Progenitor cell of endocrine pancreas (in vitro differentiated cells): ENCODE measurements around the gene NTPCR. TPM values are rescaled to one million over a fixed set of nuclear protein-coding genes. Genes with fewer than 3 reads are reported as not detected.
A peak's percentile ranks its signal among the peaks of the same experiment; 100 is the strongest.

Experiments
- DNase-seq: peaks from one replicate; pipeline ENCODE4 v3.0.0; 2021; ENCODE audit warnings: low spot score; ENCODE audit not compliant: unreplicated experiment
- H3K27ac Mint-ChIP-seq: 2 replicates; pipeline ENCODE4 v1.8.0; 2021; ENCODE audit warnings: mild to moderate bottlenecking, moderate library complexity, mixed read lengths
- H3K27me3 Mint-ChIP-seq: 2 replicates; pipeline ENCODE4 v1.8.0; 2021; ENCODE audit warnings: mixed read lengths
- H3K36me3 Mint-ChIP-seq: 2 replicates; pipeline ENCODE4 v1.8.0; 2022; ENCODE audit warnings: mixed read lengths; ENCODE audit not compliant: insufficient read depth
- H3K4me1 Mint-ChIP-seq: 2 replicates; pipeline ENCODE4 v1.8.0; 2021; ENCODE audit warnings: low read depth, mixed read lengths
- H3K4me3 Mint-ChIP-seq: 2 replicates; pipeline ENCODE4 v1.8.0; 2021; ENCODE audit warnings: low read depth, mild to moderate bottlenecking, moderate library complexity, mixed read lengths
- H3K9me3 Mint-ChIP-seq: 2 replicates; pipeline ENCODE4 v1.8.0; 2021; ENCODE audit warnings: low read depth, mixed read lengths
- total RNA-seq: library from RNA; stranded (reverse); gene quantifications from 2 replicates; pipeline ENCODE4 v1.2.1, GENCODE V29; 2021
- TF ChIP-seq, protein P1 (sequence below): fragments of 200-600 bp; sonication (generic); IDR thresholded peaks from one replicate; pipeline ENCODE4 v1.5.0; 2021; ENCODE audit warnings: antibody characterized with exemption, mild to moderate bottlenecking; ENCODE audit not compliant: unreplicated experiment

NTPCR gene
- total RNA-seq, 1 donor from 2014 or later = 59.0 TPM

GRCh38 chr1:233016798-233017197, 66.4 kb downstream of the NTPCR start:
- Mint-ChIP-seq H3K36me3 (peaks cover 19% of the 10 kb centered on the region), H3K27ac (no peak overlapping the region)

DNA sequence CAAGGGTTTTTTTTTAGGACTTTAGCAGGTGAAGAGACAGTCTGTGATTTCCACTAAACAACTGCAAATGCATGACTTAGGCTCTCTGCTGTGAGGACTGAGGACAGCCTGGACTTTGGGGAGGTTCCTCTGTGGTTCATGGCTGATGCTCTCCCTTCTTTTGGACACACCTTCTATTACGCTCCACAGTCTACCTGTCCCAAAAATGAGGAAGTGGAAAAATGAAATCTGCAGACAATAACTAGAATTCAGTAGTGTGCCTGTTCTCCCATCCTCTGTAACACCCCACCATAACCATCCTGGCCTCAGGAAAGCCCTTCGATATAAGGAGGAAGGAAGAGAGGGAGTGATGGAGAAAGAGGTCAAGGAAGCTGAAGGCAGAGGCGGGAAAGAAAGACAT, 68.7 kb downstream of the NTPCR start:
- Mint-ChIP-seq H3K4me1 (peaks cover 32% of the 10 kb centered on the region), H3K27me3 (peaks cover 3% of the 10 kb centered on the region), H3K9me3 (no peaks in the 10 kb centered on the region), H3K4me3 (no peak overlapping the region), H3K36me3 (peaks cover 7% of the 10 kb centered on the region), H3K27ac (no peak overlapping the region)
- DNase-seq = no peak
- TF ChIP-seq, protein P1, sequence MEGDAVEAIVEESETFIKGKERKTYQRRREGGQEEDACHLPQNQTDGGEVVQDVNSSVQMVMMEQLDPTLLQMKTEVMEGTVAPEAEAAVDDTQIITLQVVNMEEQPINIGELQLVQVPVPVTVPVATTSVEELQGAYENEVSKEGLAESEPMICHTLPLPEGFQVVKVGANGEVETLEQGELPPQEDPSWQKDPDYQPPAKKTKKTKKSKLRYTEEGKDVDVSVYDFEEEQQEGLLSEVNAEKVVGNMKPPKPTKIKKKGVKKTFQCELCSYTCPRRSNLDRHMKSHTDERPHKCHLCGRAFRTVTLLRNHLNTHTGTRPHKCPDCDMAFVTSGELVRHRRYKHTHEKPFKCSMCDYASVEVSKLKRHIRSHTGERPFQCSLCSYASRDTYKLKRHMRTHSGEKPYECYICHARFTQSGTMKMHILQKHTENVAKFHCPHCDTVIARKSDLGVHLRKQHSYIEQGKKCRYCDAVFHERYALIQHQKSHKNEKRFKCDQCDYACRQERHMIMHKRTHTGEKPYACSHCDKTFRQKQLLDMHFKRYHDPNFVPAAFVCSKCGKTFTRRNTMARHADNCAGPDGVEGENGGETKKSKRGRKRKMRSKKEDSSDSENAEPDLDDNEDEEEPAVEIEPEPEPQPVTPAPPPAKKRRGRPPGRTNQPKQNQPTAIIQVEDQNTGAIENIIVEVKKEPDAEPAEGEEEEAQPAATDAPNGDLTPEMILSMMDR = no peak

More at GRCh38 chr1:233016798-233017197, 66.4 kb downstream of the NTPCR start:
- Mint-ChIP-seq H3K4me3 (no peak overlapping the region), H3K4me1 (peaks cover 29% of the 10 kb centered on the region), H3K27me3 (no peaks in the 10 kb centered on the region), H3K9me3 (no peaks in the 10 kb centered on the region)
- TF ChIP-seq, protein P1 = no peak
- DNase-seq = no peak

DNA sequence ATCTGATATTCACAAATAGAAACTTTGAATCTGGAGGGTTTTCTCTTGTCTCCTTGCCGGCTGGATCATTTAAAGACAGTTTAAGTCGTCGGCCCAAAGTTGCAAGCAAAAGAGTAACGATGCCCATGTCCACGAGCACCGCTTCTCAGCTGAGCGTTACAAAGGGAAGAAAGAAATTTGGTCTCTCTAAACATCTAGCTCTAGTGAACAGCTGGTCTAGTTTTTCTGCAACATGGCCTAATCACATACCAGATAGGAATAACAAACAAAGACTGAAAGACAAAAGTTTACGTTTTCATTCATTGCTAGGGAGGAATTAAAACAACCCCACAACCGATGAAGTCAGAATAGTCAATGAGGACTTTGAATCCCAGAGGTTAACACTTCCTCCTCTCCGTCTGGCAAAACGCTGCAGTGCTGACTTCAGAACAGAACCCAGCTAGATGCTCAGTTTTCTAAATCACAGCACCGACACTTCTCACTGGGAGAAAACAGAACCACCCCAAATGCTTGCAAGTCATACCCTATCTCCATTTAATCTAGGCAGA, 69.4 kb downstream of the NTPCR start:
- no peaks in the 10 kb centered on the region for H3K9me3 Mint-ChIP-seq
- H3K36me3 Mint-ChIP-seq = peaks cover 7% of the 10 kb centered on the region
- peaks cover 3% of the 10 kb centered on the region for H3K27me3 Mint-ChIP-seq
- DNase-seq = no peak
- peak overlapping the region; percentile 3 for H3K27ac Mint-ChIP-seq
- no peak overlapping the region for H3K4me3 Mint-ChIP-seq
- TF ChIP-seq, protein P1 = no peak
- H3K4me1 Mint-ChIP-seq = peaks cover 32% of the 10 kb centered on the region

- Mint-ChIP-seq H3K27me3 (peaks cover 3% of the 10 kb centered on the region), H3K4me3 (no peak overlapping the region), H3K27ac (peak overlapping the region; percentile 2), H3K4me1 (peaks cover 32% of the 10 kb centered on the region), H3K9me3 (no peaks in the 10 kb centered on the region), H3K36me3 (peaks cover 7% of the 10 kb centered on the region)
- DNase-seq = no peak
- TF ChIP-seq, protein P1 = no peak
Measured at GRCh38 chr1:233020426-233020825, 70.0 kb downstream of the NTPCR start.

GRCh38 chr1:233022246-233022645, 71.8 kb downstream of the NTPCR start:
- Mint-ChIP-seq H3K27ac (no peak overlapping the region), H3K4me1 (peaks cover 24% of the 10 kb centered on the region), H3K9me3 (no peaks in the 10 kb centered on the region), H3K36me3 (peaks cover 7% of the 10 kb centered on the region), H3K27me3 (peaks cover 11% of the 10 kb centered on the region), H3K4me3 (no peak overlapping the region)
- DNase-seq = no peak
- TF ChIP-seq, protein P1 = no peak
